ENCODE results near the gene ZNF32.

Gene ZNF32
- long read RNA-seq, donor 1, transcript ZNF32-201 (3 exons, 1,137 nt), result major isoform, 30 of 33 reads
- long read RNA-seq, donor 1, partial matches to known transcripts, result 0 of 33 reads
- long read RNA-seq, donor 1, other reads (novel, unspliced or antisense), result 0 of 33 reads
- long read RNA-seq, donor 2, transcript ZNF32-201 (3 exons, 1,137 nt), result major isoform, 15 of 22 reads
- long read RNA-seq, donor 2, partial matches to known transcripts, result 0 of 22 reads
- long read RNA-seq, donor 2, other reads (novel, unspliced or antisense), result 7 of 22 reads
- long read RNA-seq, donor 3, transcript ZNF32-201 (3 exons, 1,137 nt), result major isoform, 12 of 21 reads
- long read RNA-seq, donor 3, partial matches to known transcripts, result 5 of 21 reads
- long read RNA-seq, donor 3, other reads (novel, unspliced or antisense), result 0 of 21 reads
- long read RNA-seq, donor 4, transcript ZNF32-201 (3 exons, 1,137 nt), result major isoform, 13 of 15 reads
- long read RNA-seq, donor 4, partial matches to known transcripts, result 0 of 15 reads
- long read RNA-seq, donor 4, other reads (novel, unspliced or antisense), result 0 of 15 reads
- long read RNA-seq, donor 5, transcript ZNF32-201 (3 exons, 1,137 nt), result major isoform, 17 of 28 reads
- long read RNA-seq, donor 5, partial matches to known transcripts, result 0 of 28 reads
- long read RNA-seq, donor 5, other reads (novel, unspliced or antisense), result 6 of 28 reads
- long read RNA-seq, donor 6, transcript ZNF32-201 (3 exons, 1,137 nt), result major isoform, 14 of 17 reads
- long read RNA-seq, donor 6, partial matches to known transcripts, result 0 of 17 reads
- long read RNA-seq, donor 6, other reads (novel, unspliced or antisense), result 0 of 17 reads
- long read RNA-seq, donor 7, transcript ZNF32-201 (3 exons, 1,137 nt), result major isoform, 20 of 32 reads
- long read RNA-seq, donor 7, transcript ZNF32-202 (3 exons, 1,201 nt), result minor isoform, 7 of 32 reads
- long read RNA-seq, donor 7, partial matches to known transcripts, result 0 of 32 reads
- long read RNA-seq, donor 7, other reads (novel, unspliced or antisense), result 5 of 32 reads
- long read RNA-seq, donor 8, transcript ZNF32-201 (3 exons, 1,137 nt), result major isoform, 23 of 30 reads
- long read RNA-seq, donor 8, partial matches to known transcripts, result 0 of 30 reads
- long read RNA-seq, donor 8, other reads (novel, unspliced or antisense), result 6 of 30 reads

DNA sequence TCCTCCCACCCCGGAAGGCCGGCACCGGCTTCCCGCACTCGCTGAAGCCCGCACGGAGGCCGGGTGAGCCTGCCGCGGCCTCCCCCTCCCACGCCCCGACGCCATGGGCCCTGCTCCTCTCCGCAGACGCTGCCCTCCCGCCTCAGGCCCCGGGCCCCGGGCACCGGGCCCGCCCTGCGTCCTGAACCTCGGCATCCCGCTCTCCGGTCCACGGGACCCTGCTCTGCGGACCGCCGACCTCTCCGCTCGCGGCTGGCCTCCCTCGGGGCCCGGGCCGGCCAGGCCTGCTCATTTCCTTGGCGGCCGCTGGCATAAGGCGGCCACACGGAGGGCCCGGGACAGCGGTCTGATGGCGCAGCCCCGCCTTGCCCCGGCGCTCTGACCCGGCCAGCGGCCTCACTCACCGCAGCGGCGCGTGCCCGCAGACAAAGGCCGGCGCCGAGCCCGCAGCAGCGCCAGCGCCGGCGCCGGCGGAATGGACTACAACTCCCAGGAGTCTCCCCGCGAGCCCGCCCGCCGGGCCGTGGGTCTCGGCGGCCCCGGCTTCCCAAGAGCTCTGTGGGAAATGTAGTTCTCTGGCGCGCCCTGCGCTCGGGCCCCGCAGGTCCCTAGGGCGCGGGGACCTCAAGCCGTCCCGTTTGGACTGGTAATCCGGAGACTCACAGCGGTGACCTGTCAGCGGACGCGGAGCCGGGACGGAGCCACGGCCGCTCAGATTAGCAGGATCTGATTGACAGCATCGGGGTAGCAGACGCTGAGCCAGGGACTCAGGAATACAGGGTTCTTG lies at the start of gene ZNF32:
Gene ZNF32 (minus strand): TSS at position 484 of the 787 bp plus-strand sequence. CDS start 2,748 bp downstream, outside the sequence.
- DNase-seq, result peak; percentile 97

GRCh38 chr10:43698156-43698555 lies 49.5 kb upstream of the ZNF32 start:
- DNase-seq, result no peak

DNA sequence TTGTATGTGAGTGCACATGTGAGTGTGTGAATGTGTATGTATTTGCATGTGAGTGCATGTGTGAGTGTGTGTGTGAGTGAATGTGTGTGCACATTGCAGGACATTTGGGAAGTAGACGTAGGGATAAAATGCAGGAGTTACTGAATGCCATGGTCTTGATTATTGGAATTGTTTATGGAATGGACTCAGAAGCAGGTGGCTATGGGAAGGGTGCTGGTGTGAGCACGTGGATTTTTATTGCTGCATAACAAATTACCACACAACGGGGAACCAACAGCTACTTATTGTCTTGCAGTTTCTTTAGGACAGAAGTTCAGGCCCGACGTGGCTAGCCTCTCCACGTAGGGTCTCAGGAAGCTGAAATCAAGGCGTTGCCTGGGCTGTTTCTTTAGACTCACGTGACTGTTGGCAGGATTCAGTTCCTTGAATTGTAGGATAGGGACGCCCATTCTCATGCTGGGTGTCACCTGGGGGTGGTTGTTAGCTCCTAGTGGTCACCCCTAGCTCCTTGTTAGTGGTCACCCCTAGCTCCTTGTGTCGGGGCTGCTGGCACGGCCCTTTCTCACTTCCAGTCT lies 48.3 kb upstream of the ZNF32 start:
- DNase-seq, result no peak

GRCh38 chr10:43695730-43696129 lies 47.0 kb upstream of the ZNF32 start:
- no peak for DNase-seq

- DNase-seq, result no peak
Measured at GRCh38 chr10:43695321-43695720, 46.6 kb upstream of the ZNF32 start.

DNA sequence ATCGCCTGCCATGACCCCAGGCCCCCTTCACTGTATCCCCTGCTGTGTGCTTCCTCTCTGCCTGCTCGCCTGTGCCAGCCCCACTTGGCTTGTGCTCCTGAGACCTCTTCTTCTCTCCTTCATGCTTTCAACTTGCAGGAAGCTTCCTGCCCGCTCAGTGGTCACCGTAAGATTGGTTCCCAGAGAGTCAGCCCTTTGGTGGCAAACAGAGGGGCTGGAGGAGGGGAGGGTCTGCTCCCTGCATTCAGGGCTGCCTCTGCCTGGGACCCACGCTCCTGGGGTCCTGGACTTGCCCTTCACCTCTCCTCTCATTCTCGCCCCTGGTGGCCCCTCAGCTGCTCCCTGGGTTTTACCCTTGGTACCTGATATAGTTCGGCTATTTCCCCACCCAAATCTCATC lies 45.8 kb upstream of the ZNF32 start:
- DNase-seq, result no peak

GRCh38 chr10:43693602-43694001 lies 44.9 kb upstream of the ZNF32 start:
- no peak for DNase-seq

GRCh38 chr10:43692051-43692825 lies 43.6 kb upstream of the ZNF32 start:
- no peak for DNase-seq

DNA sequence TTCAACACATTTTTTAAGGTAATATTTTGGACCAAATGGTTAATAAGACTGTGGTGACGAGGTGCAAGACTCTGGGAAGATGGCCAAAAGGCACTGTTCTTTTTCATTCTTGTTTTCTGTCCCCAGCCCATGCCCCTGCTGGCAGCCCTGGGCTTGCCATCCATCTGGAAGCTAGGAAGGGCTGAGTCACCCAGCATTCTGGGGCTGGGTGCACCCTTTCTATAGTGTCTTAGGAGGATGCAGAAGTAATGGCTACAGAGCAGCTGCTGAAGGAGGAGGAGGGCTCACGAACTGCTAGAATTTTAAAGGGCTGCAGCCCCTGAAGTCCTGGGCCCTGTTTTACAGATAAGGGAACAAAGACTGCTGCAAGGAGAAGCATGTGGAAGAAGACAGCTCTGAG lies 42.8 kb upstream of the ZNF32 start:
- DNase-seq, result no peak

DNA sequence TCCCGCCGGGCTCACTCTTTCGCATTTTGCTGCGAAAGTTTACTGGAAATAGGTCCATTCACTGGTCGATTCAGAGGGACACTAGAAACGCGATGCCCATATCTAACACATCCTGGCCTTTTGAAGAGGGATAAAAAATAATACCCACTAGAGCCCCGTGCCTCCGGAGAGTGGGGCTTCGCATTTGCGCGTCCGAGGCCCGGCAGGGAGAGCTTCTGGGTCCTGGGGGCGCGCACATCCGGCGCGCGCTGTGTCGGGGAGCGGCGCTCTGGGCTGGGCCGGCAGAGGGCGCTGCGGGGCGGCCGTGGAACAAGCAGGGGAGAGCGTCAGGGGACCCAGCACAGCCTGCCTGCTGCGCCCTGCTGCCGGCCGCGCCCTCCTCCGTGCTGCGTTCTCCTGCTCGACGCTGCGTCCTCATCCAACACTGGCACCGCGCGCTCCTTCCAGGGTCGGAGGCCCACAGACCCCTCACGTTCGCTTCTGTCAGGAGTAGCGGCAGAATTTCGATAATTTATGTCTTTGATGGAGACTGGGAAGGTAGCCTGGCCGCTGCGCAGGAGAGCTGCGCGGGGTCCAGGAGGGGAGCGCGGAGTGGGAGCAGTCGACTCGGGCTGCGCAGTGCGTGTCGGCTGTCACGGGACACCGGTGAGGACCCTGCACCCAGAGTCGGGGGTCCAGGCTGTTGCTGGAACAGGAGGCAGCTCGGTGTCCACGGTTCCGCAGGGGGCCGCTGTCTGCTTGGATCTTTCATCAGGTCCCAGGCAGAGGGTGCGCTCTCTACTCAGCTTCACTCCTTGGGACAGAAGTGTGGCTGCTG lies 41.5 kb upstream of the ZNF32 start:
- peak; percentile 98 for DNase-seq

GRCh38 chr10:43689618-43689954 lies 40.9 kb upstream of the ZNF32 start:
- no peak for DNase-seq

GRCh38 chr10:43689007-43689491 lies 40.4 kb upstream of the ZNF32 start:
- no peak for DNase-seq

DNA sequence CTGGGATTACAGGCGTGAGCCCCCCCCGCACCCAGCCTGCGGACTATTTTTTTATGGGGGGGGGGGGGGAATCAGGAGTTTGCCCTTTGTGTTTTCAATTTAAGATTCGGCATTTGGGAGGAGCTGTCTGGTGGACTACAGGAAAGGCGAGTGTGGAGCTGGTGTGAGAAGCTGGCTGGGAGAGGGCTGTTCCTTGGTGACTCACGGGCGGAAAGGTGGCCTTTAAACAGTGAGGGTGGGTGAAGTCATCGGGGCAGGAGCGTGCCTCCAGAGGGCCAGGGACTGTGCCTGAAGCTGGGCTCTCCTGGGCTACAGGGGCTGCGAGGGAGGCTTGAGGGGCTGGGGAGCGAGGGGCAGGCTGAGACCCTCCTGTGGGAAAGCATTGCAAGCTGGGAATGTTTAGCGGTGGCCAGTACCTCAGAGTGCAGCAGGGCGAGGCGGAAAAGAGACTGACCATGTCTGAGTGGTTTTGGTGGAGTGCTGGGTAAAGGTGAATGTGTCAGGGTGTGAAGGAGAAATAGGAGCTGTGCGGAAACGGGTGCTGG lies 39.7 kb upstream of the ZNF32 start:
- no peak for DNase-seq

- no peak for DNase-seq
Measured at GRCh38 chr10:43687373-43687772, 38.7 kb upstream of the ZNF32 start.

- no peak for DNase-seq
Measured at GRCh38 chr10:43686414-43686813, 37.7 kb upstream of the ZNF32 start.

DNA sequence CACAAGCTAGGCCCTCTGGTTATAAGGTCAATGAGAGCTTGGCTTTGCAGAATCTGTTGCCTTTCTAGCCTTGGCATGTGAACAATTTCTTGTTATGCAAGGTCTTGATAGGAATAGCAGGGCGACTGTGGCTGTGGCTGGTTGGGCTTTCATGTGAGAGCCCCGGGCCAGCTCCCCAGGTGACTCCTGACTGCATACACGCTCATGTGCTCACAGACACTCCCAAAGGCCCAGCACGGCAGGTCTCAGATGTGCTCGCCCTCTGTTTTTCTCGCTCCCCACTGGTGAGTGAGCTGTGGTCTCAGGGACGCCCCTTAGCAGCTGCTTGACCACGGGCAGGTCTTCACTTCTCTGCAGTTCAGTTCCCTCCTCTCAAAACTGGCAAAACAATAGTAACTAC lies 37.1 kb upstream of the ZNF32 start:
- DNase-seq, result no peak

DNA sequence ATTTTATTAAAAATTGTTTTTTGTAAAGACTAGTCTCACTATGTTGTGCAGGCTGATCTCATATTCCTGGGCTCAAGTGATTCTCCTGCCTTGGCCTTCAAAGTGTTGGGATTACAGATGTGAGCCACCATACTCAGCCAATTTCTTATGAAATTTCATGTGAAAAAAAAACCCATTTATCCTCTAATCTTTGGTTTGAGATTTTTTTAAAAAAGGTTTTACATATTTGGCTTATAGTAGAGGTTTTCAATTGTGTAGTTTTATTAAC lies 35.5 kb upstream of the ZNF32 start:
- no peak for DNase-seq

DNA sequence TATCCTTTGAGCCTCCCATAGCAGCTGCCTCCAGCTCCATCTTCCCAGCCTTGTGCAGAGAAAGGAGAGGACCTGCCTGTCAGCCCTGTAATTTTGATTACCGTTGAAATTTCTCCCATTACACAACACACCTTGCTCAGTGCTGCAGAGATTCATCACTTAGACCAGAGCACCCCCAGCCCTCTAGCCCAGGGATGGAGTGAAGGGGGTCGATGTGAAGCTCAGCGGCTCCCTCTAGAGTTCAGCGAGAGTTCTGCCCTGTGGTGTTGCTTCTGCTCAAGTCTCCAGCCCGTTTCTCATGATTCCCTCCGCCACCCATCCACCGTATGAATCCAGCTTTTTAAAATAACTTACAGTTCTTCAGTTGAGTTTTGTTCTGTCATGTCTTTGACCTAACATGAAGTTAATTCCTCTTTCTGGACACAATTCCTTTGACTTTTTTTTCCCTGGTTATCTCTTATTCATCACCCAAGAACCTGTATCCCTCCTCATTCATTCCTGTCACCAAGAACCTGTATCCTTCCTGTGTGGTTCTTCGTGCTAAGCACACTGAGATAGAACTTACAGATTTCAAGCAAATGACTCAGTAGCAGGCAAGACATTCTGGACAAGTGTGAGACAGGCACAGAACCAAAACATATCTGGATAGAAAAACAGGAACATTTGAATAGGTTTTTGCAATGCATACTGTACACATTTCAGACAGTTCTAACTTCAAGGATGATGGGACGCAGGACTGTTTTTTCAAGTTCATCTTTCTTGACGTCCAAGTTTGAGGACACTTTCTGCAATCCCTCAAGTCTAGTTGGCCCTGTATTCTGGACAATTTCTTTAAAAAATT lies 35.0 kb upstream of the ZNF32 start:
- no peak for DNase-seq

- DNase-seq, result no peak
Measured at GRCh38 chr10:43682956-43683355, 34.3 kb upstream of the ZNF32 start.
